ENCODE results near the gene SLC22A5.

The SLC22A5 gene

GRCh38 chr5:132353486-132353995, 16.0 kb upstream of the SLC22A5 start:
- TF ChIP-seq CTCF (IDR thresholded peaks at IDR 0.05; ENCODE audit: extremely low read depth, insufficient read depth, missing control alignments), result no peak
- DNase-seq (ENCODE audit: low spot score), result no peak
- in situ Hi-C loops (cut with MboI; ENCODE audit: low pct_unique_long_range_greater_than_20kb, low sequenced_read_pairs, unreplicated experiment), result loop anchor here (25.0 kb wide), 1 partner anchor 291 kb away; the partner anchor contains the start of genes CSF2 and IL3

- TF ChIP-seq CTCF (IDR thresholded peaks at IDR 0.05; ENCODE audit: extremely low read depth, insufficient read depth, missing control alignments), result no peak
- no peak for DNase-seq (ENCODE audit: low spot score)
- in situ Hi-C loops (cut with MboI; ENCODE audit: low pct_unique_long_range_greater_than_20kb, low sequenced_read_pairs, unreplicated experiment), result loop anchor here (25.0 kb wide), 1 partner anchor 292 kb away; the partner anchor contains the start of genes CSF2 and IL3
Observed at GRCh38 chr5:132354381-132355139, 14.9 kb upstream of the SLC22A5 start.

DNA sequence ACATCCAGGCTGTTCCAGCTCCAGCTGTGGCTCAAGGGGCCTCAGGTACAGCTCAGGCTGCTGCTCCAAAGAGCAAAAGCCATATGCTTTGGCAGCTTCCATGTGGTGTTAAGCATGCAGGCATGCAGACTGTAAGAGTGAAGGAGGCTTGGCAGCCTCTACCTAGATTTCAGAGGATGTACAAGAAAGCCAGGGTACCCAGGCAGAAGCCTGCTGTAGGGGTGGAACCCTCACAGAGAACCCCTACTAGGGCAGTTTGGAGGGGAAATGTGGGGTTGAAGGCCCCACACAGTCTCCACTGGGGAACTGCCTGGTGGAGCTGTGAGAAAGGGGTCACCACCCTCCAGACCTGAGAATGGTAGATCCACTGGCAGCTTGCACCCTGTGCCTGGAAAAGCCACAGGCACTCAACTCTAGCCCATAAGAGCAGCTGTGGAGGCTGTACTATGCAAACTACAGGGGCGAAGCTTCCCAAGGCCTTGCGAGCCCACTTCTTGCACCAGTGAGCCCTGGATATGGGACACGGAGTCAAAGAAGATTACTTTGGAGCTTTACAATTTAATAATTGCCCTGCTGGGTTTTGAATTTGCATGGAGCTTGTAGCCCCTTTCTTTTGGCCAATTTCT, 14.3 kb upstream of the SLC22A5 start:
- DNase-seq (ENCODE audit: low spot score), result no peak
- in situ Hi-C loops (cut with MboI; ENCODE audit: low pct_unique_long_range_greater_than_20kb, low sequenced_read_pairs, unreplicated experiment), result loop anchor here (25.0 kb wide), 1 partner anchor 293 kb away; the partner anchor contains the start of genes CSF2 and IL3
- TF ChIP-seq CTCF (IDR thresholded peaks at IDR 0.05; ENCODE audit: extremely low read depth, insufficient read depth, missing control alignments), result no peak

DNA sequence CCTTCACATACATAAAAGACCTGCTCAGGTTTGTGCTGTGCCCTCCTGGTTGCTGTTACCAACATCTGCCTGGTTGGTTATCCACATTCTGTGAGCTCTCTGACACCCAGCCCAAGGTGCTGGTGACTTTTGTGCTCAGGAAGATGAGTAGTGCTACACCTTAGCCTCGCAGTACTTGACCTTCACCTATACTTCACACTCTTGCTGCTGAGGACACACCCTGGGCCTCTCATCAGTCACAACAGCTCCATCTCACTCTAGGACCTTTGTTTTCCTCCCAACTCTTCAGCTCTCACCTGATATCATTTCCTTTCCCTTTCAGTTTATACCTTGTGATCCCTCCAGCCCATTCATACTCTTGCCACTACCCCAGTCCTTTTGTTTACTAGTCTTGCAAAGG, 10.7 kb upstream of the SLC22A5 start:
- no peak for DNase-seq (ENCODE audit: low spot score)
- TF ChIP-seq CTCF (IDR thresholded peaks at IDR 0.05; ENCODE audit: extremely low read depth, insufficient read depth, missing control alignments), result no peak
- in situ Hi-C loops (cut with MboI; ENCODE audit: low pct_unique_long_range_greater_than_20kb, low sequenced_read_pairs, unreplicated experiment), result loop anchor here (25.0 kb wide), 1 partner anchor 296 kb away; the partner anchor contains the start of genes CSF2 and IL3

DNA sequence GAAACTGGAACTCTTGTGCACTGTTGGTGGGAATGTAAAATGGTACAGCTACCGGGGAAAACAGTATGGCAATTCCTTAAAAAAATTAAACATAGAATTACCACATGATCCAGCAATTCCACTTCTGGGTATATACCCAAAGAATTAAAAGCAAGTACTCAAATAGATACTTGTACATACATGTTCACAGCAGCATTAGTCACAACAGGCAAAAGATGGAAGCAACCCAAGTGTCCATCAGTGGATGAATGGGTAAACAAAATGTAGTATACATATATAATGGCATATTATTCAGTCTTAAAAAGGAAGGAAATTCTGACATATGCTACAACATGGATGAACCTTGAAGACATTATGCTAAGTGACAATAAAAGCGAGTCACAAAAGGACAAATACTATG, 7.4 kb upstream of the SLC22A5 start:
- no peak for TF ChIP-seq CTCF (IDR thresholded peaks at IDR 0.05; ENCODE audit: extremely low read depth, insufficient read depth, missing control alignments)
- DNase-seq (ENCODE audit: low spot score), result no peak
- in situ Hi-C loops (cut with MboI; ENCODE audit: low pct_unique_long_range_greater_than_20kb, low sequenced_read_pairs, unreplicated experiment), result loop anchor here (25.0 kb wide), 1 partner anchor 300 kb away; the partner anchor contains the start of genes CSF2 and IL3

DNA sequence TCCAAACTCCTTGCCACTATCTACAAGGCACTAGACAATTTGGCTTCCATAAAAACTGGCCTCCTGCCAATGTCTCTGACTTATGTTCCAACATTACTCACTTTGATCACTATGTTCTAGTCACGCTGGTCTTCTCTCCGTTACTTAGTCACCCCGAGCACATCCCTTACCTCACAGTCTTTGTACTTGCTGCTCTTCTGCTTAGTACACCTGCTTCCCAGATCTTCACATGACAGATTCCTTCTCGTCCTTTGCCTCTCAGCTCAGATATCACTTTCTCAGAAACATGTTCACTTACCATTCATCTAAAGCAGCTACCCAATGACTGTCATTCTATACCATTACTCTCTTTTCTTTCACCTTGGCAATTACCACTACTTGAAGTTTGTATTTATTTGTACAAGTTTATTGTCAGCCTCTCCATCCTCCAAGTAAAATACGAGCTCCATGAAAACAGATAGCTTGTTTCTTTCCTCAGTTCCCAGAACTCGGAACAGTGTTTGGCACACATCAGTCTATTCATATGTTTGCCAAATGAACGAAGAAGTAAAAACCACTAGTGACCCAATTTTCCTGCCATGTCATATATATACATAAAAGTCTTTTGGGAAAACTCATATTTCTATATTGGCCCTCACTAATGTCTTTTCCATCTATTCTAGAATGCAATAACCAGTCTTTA, 5.9 kb upstream of the SLC22A5 start:
- in situ Hi-C loops (cut with MboI; ENCODE audit: low pct_unique_long_range_greater_than_20kb, low sequenced_read_pairs, unreplicated experiment), result loop anchor here (25.0 kb wide), 1 partner anchor 301 kb away; the partner anchor contains the start of genes CSF2 and IL3
- TF ChIP-seq CTCF (IDR thresholded peaks at IDR 0.05; ENCODE audit: extremely low read depth, insufficient read depth, missing control alignments), result no peak
- no peak for DNase-seq (ENCODE audit: low spot score)
